Measurements from ENCODE around the gene PARVB.
A peak's percentile ranks its signal among the peaks of the same experiment; 100 is the strongest.
"Not testable (repeated sequence)": the region's sequence is repeated elsewhere in the genome, so short reads cannot be mapped to it uniquely, and the experiment has no call there.

PARVB gene

GRCh38 chr22:44056649-44057048 lies 32.5 kb downstream of the PARVB start:
- not testable (repeated sequence) for DNase-seq (ENCODE audit: low spot score)

- peak; percentile 46 for DNase-seq (ENCODE audit: low spot score)
Measured at GRCh38 chr22:44057401-44057987, 33.4 kb downstream of the PARVB start.

- DNase-seq (ENCODE audit: low spot score): no peak
Measured at GRCh38 chr22:44063462-44064371, 39.6 kb downstream of the PARVB start.

GRCh38 chr22:44067033-44067432 lies 42.9 kb downstream of the PARVB start:
- DNase-seq (ENCODE audit: low spot score): no peak

- no peak for DNase-seq (ENCODE audit: low spot score)
Measured at GRCh38 chr22:44067901-44068300, 43.8 kb downstream of the PARVB start.

GRCh38 chr22:44068422-44069191 lies 44.5 kb downstream of the PARVB start:
- DNase-seq (ENCODE audit: low spot score): peak; percentile 36

GRCh38 chr22:44070029-44070428 lies 45.9 kb downstream of the PARVB start:
- no peak for DNase-seq (ENCODE audit: low spot score)

GRCh38 chr22:44071781-44072326 lies 47.8 kb downstream of the PARVB start:
- DNase-seq (ENCODE audit: low spot score): no peak

GRCh38 chr22:44074337-44074984 lies 50.4 kb downstream of the PARVB start:
- no peak for DNase-seq (ENCODE audit: low spot score)

GRCh38 chr22:44075022-44075421 lies 50.9 kb downstream of the PARVB start:
- no peak for DNase-seq (ENCODE audit: low spot score)

- no peak for DNase-seq (ENCODE audit: low spot score)
Measured at GRCh38 chr22:44075670-44076069, 51.6 kb downstream of the PARVB start.

GRCh38 chr22:44076825-44077224 lies 52.7 kb downstream of the PARVB start:
- no peak for DNase-seq (ENCODE audit: low spot score)

- peak; percentile 60 for DNase-seq (ENCODE audit: low spot score)
Measured at GRCh38 chr22:44080936-44081861, 57.1 kb downstream of the PARVB start.

- no peak for DNase-seq (ENCODE audit: low spot score)
Measured at GRCh38 chr22:44082801-44083200, 58.7 kb downstream of the PARVB start.

- no peak for DNase-seq (ENCODE audit: low spot score)
Measured at GRCh38 chr22:44084044-44084772, 60.1 kb downstream of the PARVB start.

- DNase-seq (ENCODE audit: low spot score): no peak
Measured at GRCh38 chr22:44085743-44086270, 61.7 kb downstream of the PARVB start.

- no peak for DNase-seq (ENCODE audit: low spot score)
Measured at GRCh38 chr22:44086271-44087088, 62.4 kb downstream of the PARVB start.

GRCh38 chr22:44087089-44087430 lies 63.0 kb downstream of the PARVB start:
- no peak for DNase-seq (ENCODE audit: low spot score)

GRCh38 chr22:44088976-44089570 lies 65.0 kb downstream of the PARVB start:
- DNase-seq (ENCODE audit: low spot score): peak; percentile 27
